ENCODE data around the gene CCND1. TPM values are rescaled to one million over a fixed set of nuclear protein-coding genes. Genes with fewer than 3 reads are reported as not detected.

Gene CCND1
- total RNA-seq, 2 experiments from 2014 or later = 0.44 TPM; not detected in 1

- H4K20me1 ChIP-seq (ENCODE audit: insufficient read depth, low read length) = no peaks in the 10 kb centered on the region
- H3K9me3 ChIP-seq (ENCODE audit: low read length) = no peaks in the 10 kb centered on the region
- no TSS peak for BruUV-seq (replicated peaks)
- no peak overlapping the region for H3K27ac ChIP-seq (ENCODE audit: low read depth, low read length, poor library complexity, severe bottlenecking)
- TF ChIP-seq EZH2phosphoT487 (IDR thresholded peaks at IDR 0.05; ENCODE audit: borderline replicate concordance, low read depth, low read length) (no peak), CTCF (conservative IDR thresholded peaks at IDR 0.05; ENCODE audit: low read length) (no peak)
- no peaks in the 10 kb centered on the region for H3K79me2 ChIP-seq (ENCODE audit: insufficient read depth, low read depth, low read length)
- POLR2A ChIA-PET = no interaction called here
- H3K4me3 ChIP-seq (ENCODE audit: low read depth, low read length, poor library complexity, severe bottlenecking) = no peak overlapping the region
- intact Hi-C loops (cut with micrococcal nuclease; ENCODE audit: unreplicated experiment) = no loop called here
- CTCF ChIA-PET (ENCODE audit: unreplicated experiment) = no interaction called here
- H3K4me2 ChIP-seq (ENCODE audit: low read length) = no peak overlapping the region
- no peaks in the 10 kb centered on the region for H3K9me2 ChIP-seq (ENCODE audit: insufficient read depth, low read length)
- no peak for DNase-seq (ENCODE audit: low spot score)
- H2AFZ ChIP-seq (ENCODE audit: low read length) = no peak overlapping the region
- H3K36me3 ChIP-seq (ENCODE audit: insufficient read depth, low read length) = no peaks in the 10 kb centered on the region
- no peaks in the 10 kb centered on the region for H3K4me1 ChIP-seq (ENCODE audit: insufficient read depth, low read length, poor library complexity, severe bottlenecking)
These were observed 5.0 kb upstream of the CCND1 start for GRCh38 chr11:69635804-69636511.

GRCh38 chr11:69636512-69637197 is 4.3 kb upstream of the CCND1 start:
- no TSS peak for BruUV-seq (replicated peaks)
- TF ChIP-seq EZH2phosphoT487 (IDR thresholded peaks at IDR 0.05; ENCODE audit: borderline replicate concordance, low read depth, low read length) = no peak
- no peak for TF ChIP-seq CTCF (conservative IDR thresholded peaks at IDR 0.05; ENCODE audit: low read length)
- intact Hi-C loops (cut with micrococcal nuclease; ENCODE audit: unreplicated experiment) = no loop called here
- ChIA-PET CTCF (ENCODE audit: unreplicated experiment) (no interaction called here), POLR2A (no interaction called here)
- no peak for DNase-seq (ENCODE audit: low spot score)
- Histone ChIP-seq H3K36me3 (ENCODE audit: insufficient read depth, low read length) (no peaks in the 10 kb centered on the region), H3K4me1 (ENCODE audit: insufficient read depth, low read length, poor library complexity, severe bottlenecking) (no peaks in the 10 kb centered on the region), H2AFZ (ENCODE audit: low read length) (no peak overlapping the region), H3K79me2 (ENCODE audit: insufficient read depth, low read depth, low read length) (no peaks in the 10 kb centered on the region), H3K4me3 (ENCODE audit: low read depth, low read length, poor library complexity, severe bottlenecking) (no peak overlapping the region), H4K20me1 (ENCODE audit: insufficient read depth, low read length) (no peaks in the 10 kb centered on the region), H3K9me3 (ENCODE audit: low read length) (no peaks in the 10 kb centered on the region), H3K4me2 (ENCODE audit: low read length) (no peak overlapping the region), H3K9me2 (ENCODE audit: insufficient read depth, low read length) (no peaks in the 10 kb centered on the region), H3K27ac (ENCODE audit: low read depth, low read length, poor library complexity, severe bottlenecking) (no peak overlapping the region)

Data from OCI-LY7 (cell line).